IgD-negative memory B cell (primary cell): ENCODE data around the gene TMEM97. TPM values are rescaled to one million over a fixed set of nuclear protein-coding genes. Genes with fewer than 3 reads are reported as not detected.

Experiments
- H3K27ac Mint-ChIP-seq, 3 donors: one replicate each; pipeline ENCODE4 v1.8.0; 2020 to 2022; ENCODE audit warnings: mild to moderate bottlenecking in 3 of 3, mixed read lengths in 3 of 3, moderate library complexity in 1 of 3
- H3K27me3 Mint-ChIP-seq: one replicate; pipeline ENCODE4 v1.8.0; 2021; ENCODE audit warnings: mixed read lengths
- H3K36me3 Mint-ChIP-seq: one replicate; pipeline ENCODE4 v1.8.0; 2020; ENCODE audit warnings: mild to moderate bottlenecking, mixed read lengths
- H3K4me1 Mint-ChIP-seq, 3 donors: one replicate each; pipeline ENCODE4 v1.8.0; 2020 to 2022; ENCODE audit warnings: mixed read lengths in 3 of 3, mild to moderate bottlenecking in 1 of 3
- H3K4me3 Mint-ChIP-seq, 4 donors: one replicate each; pipeline ENCODE4 v1.8.0; 2020 to 2022; ENCODE audit warnings: mild to moderate bottlenecking in 4 of 4, mixed read lengths in 4 of 4, moderate library complexity in 3 of 4
- H3K9me3 Mint-ChIP-seq, 3 donors: one replicate each; pipeline ENCODE4 v1.8.0; 2020 to 2021; ENCODE audit warnings: mixed read lengths in 3 of 3, mild to moderate bottlenecking in 1 of 3
- polyA plus RNA-seq: library from polyadenylated mRNA; unstranded; fragments of 300-500 nt; fragmentation: Illumina TruSeq; gene quantifications from one replicate; pipeline ENCODE4 v1.2.3, GENCODE V29; 2021

TMEM97 gene
- polyA plus RNA-seq, 1 donor from 2014 or later: 7.2 TPM

DNA sequence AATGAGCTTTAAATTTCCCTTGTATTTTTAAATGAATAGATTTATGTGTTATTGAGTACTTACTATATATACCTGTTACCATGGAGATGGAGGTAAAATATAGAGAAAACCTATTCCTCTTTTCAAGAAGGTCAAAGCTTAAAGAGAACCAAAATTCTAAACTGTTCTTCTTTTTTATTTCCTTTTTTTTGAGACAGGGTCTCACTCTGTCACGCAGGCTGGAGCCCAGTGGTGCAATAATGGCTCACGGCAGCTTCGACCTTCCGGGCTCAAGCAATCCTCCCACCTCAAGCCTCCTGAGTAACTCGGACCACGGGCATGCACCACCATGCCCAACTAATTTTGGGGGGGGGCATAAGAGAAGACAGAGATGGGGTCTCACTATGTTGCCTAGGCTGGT, 25.0 kb upstream of the TMEM97 start:
- Mint-ChIP-seq H3K27me3 (peaks cover 3% of the 10 kb centered on the region), H3K27ac (peak overlapping the region in 1 of 3 donors; percentile 21)

DNA sequence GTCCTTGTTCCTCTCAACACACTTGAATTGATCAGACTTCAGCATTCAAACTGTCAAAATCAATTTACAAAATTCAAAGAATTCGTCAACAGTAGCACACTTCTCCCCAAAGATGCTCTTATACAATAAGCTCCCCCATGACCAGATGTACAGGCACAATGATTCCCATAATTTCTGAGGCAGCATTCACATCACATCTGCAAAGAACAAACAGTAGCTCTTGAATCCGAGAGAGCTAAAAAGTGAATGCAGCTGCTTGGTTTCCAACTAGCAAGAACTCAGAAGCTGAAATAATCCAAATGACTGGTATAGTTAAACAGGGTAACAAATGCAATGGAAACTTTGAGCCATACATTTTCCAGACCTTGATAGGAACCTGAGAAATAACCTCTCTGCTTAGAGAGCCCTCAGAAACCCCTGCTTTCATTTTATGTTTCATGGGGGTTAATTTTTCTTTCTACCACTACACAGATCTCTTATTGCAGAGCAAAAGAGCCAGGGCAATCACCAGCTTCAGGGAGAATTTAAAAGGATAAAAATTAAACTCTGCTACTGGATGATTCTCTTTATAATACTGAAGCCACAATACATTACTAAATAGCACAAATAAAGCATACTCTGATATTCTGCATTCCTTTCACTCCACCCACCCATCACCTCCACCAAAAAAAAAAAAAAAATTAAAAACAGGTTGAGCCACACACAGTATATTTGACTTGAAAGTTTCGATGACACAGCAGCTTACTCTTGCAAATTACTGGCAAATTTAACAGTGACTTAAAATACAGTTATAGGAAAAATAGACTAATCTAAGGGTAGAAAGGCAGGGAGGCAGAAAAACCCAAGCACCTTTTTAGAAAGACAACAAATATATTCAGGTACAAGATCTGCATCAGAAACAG, 23.1 kb upstream of the TMEM97 start:
- H3K27me3 Mint-ChIP-seq: peaks cover 3% of the 10 kb centered on the region
- peaks cover 6 to 13% (median 11%) of the 10 kb centered on the region in 3 donors for H3K4me1 Mint-ChIP-seq
- no peaks in the 10 kb centered on the region for H3K9me3 Mint-ChIP-seq
- H3K27ac Mint-ChIP-seq: no peak overlapping the region
- no peak overlapping the region for H3K4me3 Mint-ChIP-seq
- peaks cover 2% of the 10 kb centered on the region for H3K36me3 Mint-ChIP-seq

More for the DNA sequence above, 25.0 kb upstream of the TMEM97 start:
- Mint-ChIP-seq H3K4me3 (no peak overlapping the region), H3K4me1 (peaks cover 3 to 9% (median 8%) of the 10 kb centered on the region in 3 donors), H3K9me3 (no peaks in the 10 kb centered on the region), H3K36me3 (peaks cover 2% of the 10 kb centered on the region)

DNA sequence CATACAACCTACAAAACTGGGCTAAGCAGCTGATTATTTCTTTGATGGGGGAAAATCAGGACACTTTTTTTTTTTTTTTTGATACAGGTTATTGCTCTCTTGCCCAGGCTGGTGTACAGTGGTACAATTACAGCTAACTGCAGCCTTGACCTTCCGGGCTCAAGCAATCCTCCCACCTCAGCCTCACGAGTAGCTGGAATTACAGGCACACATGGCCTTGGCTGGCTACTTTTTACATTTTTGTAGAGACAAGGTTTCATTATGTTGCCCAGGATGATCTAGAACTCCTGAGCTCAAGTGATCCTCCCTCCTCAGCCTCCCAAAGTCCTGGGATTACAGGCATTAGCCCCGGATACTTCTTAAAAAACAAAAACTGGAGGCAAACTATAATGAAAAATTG, 20.6 kb upstream of the TMEM97 start:
- peaks cover 2% of the 10 kb centered on the region for H3K36me3 Mint-ChIP-seq
- H3K4me1 Mint-ChIP-seq: peaks cover 6 to 13% (median 7%) of the 10 kb centered on the region in 3 donors
- H3K9me3 Mint-ChIP-seq: no peaks in the 10 kb centered on the region
- H3K4me3 Mint-ChIP-seq: no peak overlapping the region
- no peaks in the 10 kb centered on the region for H3K27me3 Mint-ChIP-seq
- H3K27ac Mint-ChIP-seq: no peak overlapping the region

- Mint-ChIP-seq H3K36me3 (no peaks in the 10 kb centered on the region), H3K4me3 (no peak overlapping the region), H3K27ac (no peak overlapping the region), H3K27me3 (peaks cover 4% of the 10 kb centered on the region), H3K9me3 (no peaks in the 10 kb centered on the region), H3K4me1 (no peaks in the 10 kb centered on the region)
Measured at GRCh38 chr17:28306954-28307401, 12.0 kb upstream of the TMEM97 start.

GRCh38 chr17:28313841-28314240, 5.2 kb upstream of the TMEM97 start:
- no peak overlapping the region for H3K4me3 Mint-ChIP-seq

DNA sequence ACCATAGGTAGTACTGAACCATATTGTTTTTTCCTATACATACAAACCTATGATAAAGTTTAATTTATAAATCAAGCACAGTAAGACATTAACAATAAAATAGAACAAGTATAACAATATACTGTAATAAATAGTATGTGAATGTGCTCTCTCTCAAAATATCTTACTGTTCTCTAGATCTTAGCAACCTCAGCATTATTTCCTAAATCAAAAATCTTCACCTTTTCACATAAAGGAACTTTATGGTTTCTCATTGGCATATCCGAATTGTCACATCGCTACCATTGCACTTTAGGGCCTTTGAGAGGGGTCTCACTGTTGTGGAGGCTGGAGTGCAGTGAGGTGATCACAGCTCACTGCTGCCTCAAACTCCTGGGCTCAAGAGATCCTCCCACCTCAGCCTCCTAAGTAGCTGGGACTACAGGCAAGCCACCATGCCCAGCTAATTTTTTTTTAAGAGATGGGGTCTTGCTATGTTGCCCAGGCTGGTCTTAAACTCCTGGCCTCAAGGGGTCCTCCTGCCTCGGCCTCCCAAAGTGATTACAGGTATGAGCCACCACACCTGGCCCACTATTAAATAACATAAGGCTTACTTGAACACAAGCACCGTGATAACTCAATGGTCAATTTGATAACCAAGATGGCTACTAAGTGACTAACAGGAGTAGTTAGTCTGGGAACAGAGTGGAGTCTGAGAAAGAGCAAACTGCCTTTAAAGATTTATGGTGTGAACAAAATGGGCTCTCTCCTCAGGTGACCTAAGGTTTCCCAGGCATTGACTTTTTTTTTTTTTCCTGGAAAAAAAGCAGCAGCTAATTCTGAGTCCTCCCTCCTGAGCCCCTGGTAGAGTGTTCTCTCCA, 2.9 kb upstream of the TMEM97 start:
- Mint-ChIP-seq H3K4me1 (peaks cover 10 to 16% (median 11%) of the 10 kb centered on the region in 3 donors), H3K27ac (no peak overlapping the region), H3K27me3 (no peaks in the 10 kb centered on the region)

More at GRCh38 chr17:28313841-28314240, 5.2 kb upstream of the TMEM97 start:
- H3K27me3 Mint-ChIP-seq: no peaks in the 10 kb centered on the region
- no peaks in the 10 kb centered on the region for H3K36me3 Mint-ChIP-seq
- H3K4me1 Mint-ChIP-seq: peaks cover 0 to 7% (median 6%) of the 10 kb centered on the region in 3 donors
- H3K27ac Mint-ChIP-seq: no peak overlapping the region
- no peaks in the 10 kb centered on the region for H3K9me3 Mint-ChIP-seq

GRCh38 chr17:28317099-28317965, 1.7 kb upstream of the TMEM97 start:
- H3K27me3 Mint-ChIP-seq: no peaks in the 10 kb centered on the region
- peak overlapping the region in 2 of 4 donors; percentile 85 to 95 for H3K4me3 Mint-ChIP-seq
- peak overlapping the region in 2 of 3 donors; percentile 13 to 82 for H3K27ac Mint-ChIP-seq
- no peaks in the 10 kb centered on the region for H3K9me3 Mint-ChIP-seq
- peaks cover 10 to 16% (median 11%) of the 10 kb centered on the region in 3 donors for H3K4me1 Mint-ChIP-seq
- H3K36me3 Mint-ChIP-seq: no peaks in the 10 kb centered on the region

More for the DNA sequence above, 2.9 kb upstream of the TMEM97 start:
- Mint-ChIP-seq H3K4me3 (no peak overlapping the region), H3K36me3 (no peaks in the 10 kb centered on the region), H3K9me3 (no peaks in the 10 kb centered on the region)

DNA sequence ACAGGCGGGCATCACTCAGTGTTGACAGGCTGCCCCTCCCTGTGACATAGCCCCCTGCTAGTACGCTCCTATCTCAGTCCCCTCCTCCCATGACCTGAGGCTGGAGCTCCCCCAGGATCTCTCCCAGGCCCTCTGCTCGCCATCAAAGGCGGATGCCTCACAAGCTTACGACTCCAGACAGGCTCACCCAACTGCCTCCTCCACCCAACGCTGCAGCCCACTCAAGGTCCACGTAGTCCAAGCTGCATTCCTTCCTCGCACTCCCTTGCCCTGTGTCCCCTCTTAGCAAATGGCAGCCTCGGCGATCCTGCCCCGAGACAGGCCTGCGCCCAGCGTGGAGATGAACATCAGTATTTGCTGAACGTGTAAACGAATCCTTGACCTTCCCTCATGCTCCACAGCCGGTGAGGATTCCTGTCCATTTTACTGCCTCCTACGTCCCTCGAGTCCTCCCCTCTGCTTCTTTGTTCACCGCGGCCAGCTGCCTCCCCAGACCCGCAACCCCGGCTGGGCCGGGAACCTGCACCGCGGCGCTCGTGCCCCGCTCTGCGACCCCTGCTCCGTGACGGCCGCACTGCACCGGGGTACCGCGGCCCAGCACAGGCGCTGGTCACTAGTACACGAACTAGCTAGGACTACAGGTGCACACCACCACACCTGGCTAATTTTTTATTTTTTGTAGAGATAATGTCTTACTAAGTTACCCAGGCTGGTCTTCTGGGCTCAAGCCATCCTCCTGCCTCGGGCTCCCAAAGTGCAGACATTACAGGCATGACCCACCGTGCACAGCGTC, 838 bp upstream of the TMEM97 start:
- H3K4me1 Mint-ChIP-seq: peaks cover 10 to 16% (median 11%) of the 10 kb centered on the region in 3 donors
- H3K9me3 Mint-ChIP-seq: no peaks in the 10 kb centered on the region
- no peaks in the 10 kb centered on the region for H3K36me3 Mint-ChIP-seq
- H3K27ac Mint-ChIP-seq: peak overlapping the region; percentile 3 to 82 (median 13)
- no peaks in the 10 kb centered on the region for H3K27me3 Mint-ChIP-seq
- H3K4me3 Mint-ChIP-seq: peak overlapping the region; percentile 85 to 95 (median 92)

DNA sequence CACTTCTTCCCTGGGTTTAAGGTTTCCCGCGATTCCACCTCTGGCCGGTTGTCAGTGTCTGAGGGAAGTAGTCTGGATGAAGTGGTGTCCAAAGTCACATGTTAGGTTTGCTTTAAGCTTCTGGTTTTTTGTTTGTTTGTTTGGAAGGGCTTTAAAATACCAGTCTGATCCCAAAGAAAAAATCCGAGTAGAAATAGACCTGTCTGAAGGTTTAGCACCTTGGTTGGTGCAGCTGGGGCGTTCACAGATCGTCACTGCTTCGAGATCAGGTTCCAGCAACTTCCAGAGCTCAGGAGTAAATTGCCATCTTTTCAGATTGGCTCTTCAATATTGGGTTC, 567 bp downstream of the TMEM97 start:
- no peaks in the 10 kb centered on the region for H3K9me3 Mint-ChIP-seq
- peaks cover 10 to 16% (median 12%) of the 10 kb centered on the region in 3 donors for H3K4me1 Mint-ChIP-seq
- H3K36me3 Mint-ChIP-seq: no peaks in the 10 kb centered on the region
- H3K27me3 Mint-ChIP-seq: no peaks in the 10 kb centered on the region
- peak overlapping the region; percentile 85 to 95 (median 92) for H3K4me3 Mint-ChIP-seq
- peak overlapping the region in 1 of 3 donors; percentile 73 for H3K27ac Mint-ChIP-seq

- Mint-ChIP-seq H3K9me3 (no peaks in the 10 kb centered on the region), H3K4me1 (peaks cover 10 to 16% (median 13%) of the 10 kb centered on the region in 3 donors), H3K36me3 (no peaks in the 10 kb centered on the region), H3K4me3 (peak overlapping the region; percentile 85 to 95 (median 92)), H3K27me3 (no peaks in the 10 kb centered on the region), H3K27ac (peak overlapping the region in 2 of 3 donors; percentile 47 to 66)
Measured at GRCh38 chr17:28320215-28321061, 1.4 kb downstream of the TMEM97 start.

- Mint-ChIP-seq H3K27me3 (no peaks in the 10 kb centered on the region), H3K36me3 (peaks cover 3% of the 10 kb centered on the region), H3K27ac (no peak overlapping the region), H3K4me3 (no peak overlapping the region), H3K9me3 (no peaks in the 10 kb centered on the region), H3K4me1 (peaks cover 6 to 10% (median 10%) of the 10 kb centered on the region in 3 donors)
Measured at GRCh38 chr17:28324267-28324745, 5.3 kb downstream of the TMEM97 start.

GRCh38 chr17:28324781-28325180, 5.8 kb downstream of the TMEM97 start:
- H3K4me3 Mint-ChIP-seq: no peak overlapping the region
- H3K4me1 Mint-ChIP-seq: peaks cover 6 to 7% (median 6%) of the 10 kb centered on the region in 3 donors
- no peaks in the 10 kb centered on the region for H3K9me3 Mint-ChIP-seq
- no peaks in the 10 kb centered on the region for H3K27me3 Mint-ChIP-seq
- no peak overlapping the region for H3K27ac Mint-ChIP-seq
- H3K36me3 Mint-ChIP-seq: peaks cover 3% of the 10 kb centered on the region

DNA sequence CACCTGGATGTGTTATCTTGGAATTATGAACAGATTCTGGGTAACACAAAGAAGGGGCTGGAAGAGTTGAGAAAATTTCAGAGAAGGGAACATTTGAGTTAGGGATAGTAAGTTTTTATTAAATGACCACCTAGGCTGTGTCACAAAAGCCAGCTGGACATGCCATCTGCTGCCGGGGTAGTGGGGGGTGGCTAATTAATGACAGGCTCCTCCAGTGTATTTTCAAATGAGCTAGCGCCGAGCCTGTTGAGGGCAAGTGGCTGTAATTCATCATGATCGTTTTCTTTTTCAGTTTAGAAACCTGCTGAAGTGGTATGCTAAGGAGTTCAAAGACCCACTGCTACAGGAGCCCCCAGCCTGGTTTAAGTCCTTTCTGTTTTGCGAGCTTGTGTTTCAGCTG, 6.2 kb downstream of the TMEM97 start:
- H3K36me3 Mint-ChIP-seq: peaks cover 3% of the 10 kb centered on the region
- peaks cover 1 to 3% (median 2%) of the 10 kb centered on the region in 3 donors for H3K4me1 Mint-ChIP-seq
- no peaks in the 10 kb centered on the region for H3K27me3 Mint-ChIP-seq
- no peaks in the 10 kb centered on the region for H3K9me3 Mint-ChIP-seq
- H3K27ac Mint-ChIP-seq: no peak overlapping the region
- no peak overlapping the region for H3K4me3 Mint-ChIP-seq
